ENCODE data around the gene RASL11B.
"Not testable (repeated sequence)": the region's sequence is repeated elsewhere in the genome, so short reads cannot be mapped to it uniquely, and the experiment has no call there.

RASL11B gene, protein sequence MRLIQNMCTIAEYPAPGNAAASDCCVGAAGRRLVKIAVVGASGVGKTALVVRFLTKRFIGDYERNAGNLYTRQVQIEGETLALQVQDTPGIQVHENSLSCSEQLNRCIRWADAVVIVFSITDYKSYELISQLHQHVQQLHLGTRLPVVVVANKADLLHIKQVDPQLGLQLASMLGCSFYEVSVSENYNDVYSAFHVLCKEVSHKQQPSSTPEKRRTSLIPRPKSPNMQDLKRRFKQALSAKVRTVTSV

DNA sequence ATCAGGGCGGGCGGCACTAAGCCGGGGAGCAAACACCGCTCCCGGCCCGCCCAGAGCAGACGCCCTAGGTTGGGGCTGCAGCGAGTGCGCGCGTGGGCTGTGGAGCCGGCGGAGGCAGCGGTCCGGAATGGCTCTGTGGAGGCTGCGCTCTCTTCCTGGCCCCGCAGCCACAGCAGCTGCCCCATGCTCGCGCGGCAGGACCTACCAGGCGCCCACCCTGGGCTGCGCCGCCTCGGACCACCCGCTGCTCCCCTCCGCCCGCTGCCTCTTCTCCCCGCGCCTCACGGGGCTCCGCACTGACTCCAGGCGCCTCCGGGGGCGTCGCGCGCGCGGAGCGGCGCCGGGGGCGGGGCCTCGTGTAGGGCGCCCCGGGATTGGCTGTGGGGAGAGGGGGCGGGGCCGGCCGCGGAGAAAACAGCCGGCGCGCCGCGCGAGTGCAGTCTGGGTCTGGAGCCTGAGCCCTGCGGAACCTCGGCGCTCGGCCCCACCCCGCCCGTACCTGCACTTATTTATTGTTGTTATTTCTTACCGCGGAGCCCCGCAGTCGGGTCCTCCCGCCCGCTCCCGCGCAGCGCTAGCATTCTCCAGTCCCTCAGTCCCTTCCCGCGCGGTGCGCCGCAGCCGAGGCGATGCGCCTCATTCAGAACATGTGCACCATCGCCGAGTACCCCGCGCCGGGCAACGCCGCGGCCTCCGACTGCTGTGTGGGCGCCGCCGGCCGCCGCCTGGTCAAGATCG is at the start of gene RASL11B:
Gene RASL11B (plus strand): TSS at position 439 of the 738 bp plus-strand sequence. CDS start 191 bp downstream, at position 630.
- Mint-ChIP-seq H3K27me3 (peaks cover 22% of the 10 kb centered on the region), H3K4me3 (peak within 1 kb of the TSS; percentile 81), H3K36me3 (peaks cover 4% of the 10 kb centered on the region), H3K27ac (no peak within 1 kb of the TSS), H3K9me3 (no peaks in the 10 kb centered on the region), H3K4me1 (peaks cover 5% of the 10 kb centered on the region)

GRCh38 chr4:52813546-52813945 is 48.6 kb upstream of the RASL11B start:
- H3K27me3 Mint-ChIP-seq, result no peaks in the 10 kb centered on the region
- H3K9me3 Mint-ChIP-seq, result no peaks in the 10 kb centered on the region
- H3K27ac Mint-ChIP-seq, result no peak overlapping the region
- H3K4me1 Mint-ChIP-seq, result no peaks in the 10 kb centered on the region
- no peak overlapping the region for H3K4me3 Mint-ChIP-seq
- H3K36me3 Mint-ChIP-seq, result no peaks in the 10 kb centered on the region

DNA sequence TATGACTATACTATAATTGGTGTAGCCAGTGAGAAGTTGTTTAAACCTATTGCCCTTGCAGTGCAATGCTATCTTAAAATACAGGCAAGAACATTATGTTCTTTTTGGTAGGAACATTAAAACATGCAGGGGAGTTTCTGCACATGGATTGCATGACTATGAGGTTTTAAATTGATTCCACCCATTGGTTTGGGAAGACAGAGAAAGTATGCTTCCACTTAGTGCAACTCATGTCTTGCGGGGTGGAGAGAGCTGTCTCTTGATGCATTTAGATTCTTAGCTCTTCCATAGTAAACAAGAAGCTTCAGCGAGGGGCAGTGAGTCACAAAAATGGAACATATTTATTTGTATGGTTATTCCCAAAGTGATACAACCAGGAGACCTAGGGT is 39.5 kb upstream of the RASL11B start:
- no peaks in the 10 kb centered on the region for H3K36me3 Mint-ChIP-seq
- peaks cover 17% of the 10 kb centered on the region for H3K4me1 Mint-ChIP-seq
- no peaks in the 10 kb centered on the region for H3K9me3 Mint-ChIP-seq
- no peaks in the 10 kb centered on the region for H3K27me3 Mint-ChIP-seq
- H3K27ac Mint-ChIP-seq, result no peak overlapping the region
- H3K4me3 Mint-ChIP-seq, result no peak overlapping the region

GRCh38 chr4:52822972-52823701 is 39.0 kb upstream of the RASL11B start:
- Mint-ChIP-seq H3K27me3 (no peaks in the 10 kb centered on the region), H3K27ac (no peak overlapping the region), H3K4me1 (peaks cover 17% of the 10 kb centered on the region), H3K9me3 (no peaks in the 10 kb centered on the region), H3K4me3 (no peak overlapping the region), H3K36me3 (no peaks in the 10 kb centered on the region)

- H3K4me1 Mint-ChIP-seq, result peaks cover 17% of the 10 kb centered on the region
- no peak overlapping the region for H3K4me3 Mint-ChIP-seq
- no peaks in the 10 kb centered on the region for H3K36me3 Mint-ChIP-seq
- H3K9me3 Mint-ChIP-seq, result no peaks in the 10 kb centered on the region
- H3K27me3 Mint-ChIP-seq, result no peaks in the 10 kb centered on the region
- H3K27ac Mint-ChIP-seq, result no peak overlapping the region
These were observed 38.4 kb upstream of the RASL11B start for GRCh38 chr4:52823702-52824092.

- H3K27me3 Mint-ChIP-seq, result no peaks in the 10 kb centered on the region
- H3K4me1 Mint-ChIP-seq, result peaks cover 17% of the 10 kb centered on the region
- no peak overlapping the region for H3K27ac Mint-ChIP-seq
- no peaks in the 10 kb centered on the region for H3K9me3 Mint-ChIP-seq
- H3K4me3 Mint-ChIP-seq, result no peak overlapping the region
- no peaks in the 10 kb centered on the region for H3K36me3 Mint-ChIP-seq
These were observed 37.9 kb upstream of the RASL11B start for GRCh38 chr4:52824270-52824602.

GRCh38 chr4:52824603-52825459 is 37.3 kb upstream of the RASL11B start:
- no peaks in the 10 kb centered on the region for H3K27me3 Mint-ChIP-seq
- H3K36me3 Mint-ChIP-seq, result no peaks in the 10 kb centered on the region
- peaks cover 17% of the 10 kb centered on the region for H3K4me1 Mint-ChIP-seq
- H3K9me3 Mint-ChIP-seq, result no peaks in the 10 kb centered on the region
- no peak overlapping the region for H3K4me3 Mint-ChIP-seq
- no peak overlapping the region for H3K27ac Mint-ChIP-seq

DNA sequence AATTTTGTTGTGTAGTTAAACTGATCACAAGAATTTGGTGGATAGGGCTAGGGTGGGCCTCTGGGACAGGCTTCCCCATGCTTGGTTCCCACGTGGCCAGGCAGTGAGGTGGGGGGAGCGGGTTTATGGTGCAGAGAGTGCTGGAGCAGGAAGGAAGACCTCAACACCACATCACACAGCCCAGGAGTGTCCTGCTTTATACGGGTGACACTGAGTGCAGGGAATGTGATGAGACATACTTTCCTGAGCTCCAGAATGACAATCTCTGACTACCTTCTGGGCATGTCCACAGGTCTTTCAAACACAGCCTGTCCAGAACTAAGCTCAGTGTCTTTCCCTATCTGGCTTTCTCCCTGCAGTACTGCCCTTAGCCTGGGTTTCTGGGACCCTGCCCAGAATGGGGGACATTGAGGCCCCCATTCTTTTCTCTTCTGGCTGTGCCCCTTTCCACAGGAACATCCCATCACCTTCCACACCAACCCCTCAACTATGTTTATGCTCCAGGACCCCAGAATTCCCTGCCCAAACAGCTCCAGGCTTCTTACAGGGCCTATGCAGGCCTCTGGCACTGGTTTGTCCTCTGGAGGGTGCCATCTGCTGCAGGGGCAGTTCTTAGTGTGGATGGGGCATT is 36.5 kb upstream of the RASL11B start:
- peaks cover 17% of the 10 kb centered on the region for H3K4me1 Mint-ChIP-seq
- H3K36me3 Mint-ChIP-seq, result no peaks in the 10 kb centered on the region
- no peak overlapping the region for H3K27ac Mint-ChIP-seq
- no peaks in the 10 kb centered on the region for H3K27me3 Mint-ChIP-seq
- H3K9me3 Mint-ChIP-seq, result no peaks in the 10 kb centered on the region
- H3K4me3 Mint-ChIP-seq, result no peak overlapping the region

DNA sequence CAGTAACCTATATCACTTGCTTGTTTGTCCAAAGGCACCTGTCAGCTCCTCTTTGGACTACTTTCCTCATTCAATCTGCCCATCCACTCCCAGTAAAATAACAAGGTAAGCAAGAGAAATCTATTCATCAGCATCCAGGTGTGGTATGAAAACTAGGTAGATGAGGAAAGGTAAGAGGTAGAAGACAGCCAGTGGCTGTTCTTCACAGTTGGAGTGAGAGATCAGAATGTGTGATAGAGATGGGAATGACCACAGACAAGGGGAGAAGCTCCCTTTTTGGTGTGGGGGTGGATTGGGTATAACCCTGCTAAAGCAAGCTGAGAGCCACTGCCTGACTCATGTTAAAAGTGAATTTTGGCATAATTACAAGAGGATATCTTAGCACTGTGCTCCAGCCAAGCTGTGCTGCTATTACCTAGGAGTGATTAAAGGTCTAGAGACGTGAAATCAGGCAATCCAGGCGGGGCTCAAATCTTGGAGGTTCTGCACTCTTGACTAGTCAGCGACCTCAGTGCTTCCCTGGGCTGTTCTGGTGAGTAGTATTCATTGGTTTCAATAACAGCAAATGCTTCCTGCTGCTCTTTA is 28.1 kb upstream of the RASL11B start:
- Mint-ChIP-seq H3K27me3 (no peaks in the 10 kb centered on the region), H3K4me3 (no peak overlapping the region), H3K9me3 (no peaks in the 10 kb centered on the region), H3K27ac (no peak overlapping the region), H3K4me1 (no peaks in the 10 kb centered on the region), H3K36me3 (no peaks in the 10 kb centered on the region)

DNA sequence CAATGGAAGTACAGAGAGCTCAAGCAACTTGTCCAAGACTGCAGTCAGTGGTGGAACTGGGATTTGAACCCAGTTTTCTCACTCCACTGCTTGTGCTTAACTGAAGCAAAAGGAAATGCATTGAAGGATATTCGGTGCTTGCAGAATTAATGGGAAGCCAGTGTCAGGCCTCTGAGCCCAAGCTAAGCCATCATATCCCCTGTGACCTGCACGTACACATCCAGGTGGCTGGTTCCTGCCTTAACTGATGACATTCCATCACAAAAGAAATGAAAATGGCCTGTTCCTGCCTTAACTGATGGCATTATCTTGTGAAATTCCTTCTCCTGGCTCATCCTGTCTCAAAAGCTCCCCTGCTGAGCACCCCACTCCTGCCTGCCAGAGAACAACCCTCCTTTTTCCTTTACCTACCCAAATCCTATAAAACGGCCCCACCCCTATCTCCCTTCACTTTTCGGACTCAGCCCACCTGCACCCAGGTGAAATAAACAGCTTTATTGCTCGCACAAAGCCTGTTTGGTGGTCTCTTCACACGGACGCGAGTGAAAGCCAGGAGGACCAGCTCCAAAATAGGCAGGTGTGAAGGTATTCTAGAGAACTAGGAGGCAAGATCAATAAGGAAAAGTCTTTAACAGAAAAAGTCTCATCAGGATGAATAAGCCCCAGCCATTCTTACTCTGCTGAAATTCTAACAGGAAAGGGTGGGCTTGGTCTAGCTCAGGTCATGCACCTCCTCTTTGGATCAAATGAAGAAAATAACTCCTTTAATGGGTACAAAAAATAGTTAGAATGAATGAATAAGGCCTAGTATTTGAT is 27.3 kb upstream of the RASL11B start:
- H3K4me1 Mint-ChIP-seq, H3K4me3 Mint-ChIP-seq, H3K27ac Mint-ChIP-seq, H3K27me3 Mint-ChIP-seq, H3K9me3 Mint-ChIP-seq, H3K36me3 Mint-ChIP-seq: not testable (repeated sequence)

DNA sequence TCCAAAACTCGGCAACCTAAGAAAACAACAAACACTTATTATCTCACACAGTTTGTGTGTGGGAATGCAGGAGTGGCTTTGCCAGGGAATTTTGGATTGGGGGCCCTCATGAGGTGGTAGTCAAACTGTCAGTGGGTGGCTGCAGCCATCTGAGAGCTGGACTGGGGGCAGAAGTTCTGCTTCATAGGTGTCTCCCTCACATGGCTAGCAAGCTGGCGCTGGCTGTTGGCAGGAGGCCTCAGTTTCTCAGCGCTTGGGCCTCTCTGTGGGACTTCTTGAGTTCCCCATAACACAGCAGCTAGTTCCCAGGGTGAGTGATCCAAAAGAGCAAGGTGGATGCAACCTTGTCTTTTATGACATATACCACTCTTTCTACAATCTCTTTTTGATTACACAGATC is 26.0 kb upstream of the RASL11B start:
- no peaks in the 10 kb centered on the region for H3K9me3 Mint-ChIP-seq
- no peaks in the 10 kb centered on the region for H3K27me3 Mint-ChIP-seq
- no peak overlapping the region for H3K4me3 Mint-ChIP-seq

DNA sequence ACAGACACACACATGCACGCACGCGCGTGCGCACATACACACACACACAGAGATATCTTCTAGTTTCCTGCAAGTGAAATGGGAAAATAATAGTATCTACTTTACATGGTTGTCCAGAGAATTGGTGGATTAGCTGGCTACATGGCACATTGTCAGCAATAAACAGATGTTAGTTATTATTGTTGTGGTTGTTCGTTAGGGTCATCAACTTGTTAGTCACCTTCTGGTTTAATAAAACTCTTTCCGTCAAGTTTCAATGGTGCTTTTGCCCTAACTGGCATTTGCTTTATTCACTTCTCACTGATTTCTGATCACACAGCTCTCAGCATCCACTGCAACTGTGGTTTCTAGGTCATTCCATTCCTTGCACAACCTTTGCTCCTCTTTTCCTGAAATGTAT is 25.4 kb upstream of the RASL11B start:
- Mint-ChIP-seq H3K4me1 (no peaks in the 10 kb centered on the region), H3K4me3 (no peak overlapping the region), H3K9me3 (no peaks in the 10 kb centered on the region), H3K27ac (no peak overlapping the region), H3K27me3 (no peaks in the 10 kb centered on the region), H3K36me3 (no peaks in the 10 kb centered on the region)

More for the DNA sequence above, 26.0 kb upstream of the RASL11B start:
- Mint-ChIP-seq H3K4me1 (no peaks in the 10 kb centered on the region), H3K27ac (no peak overlapping the region), H3K36me3 (no peaks in the 10 kb centered on the region)

DNA sequence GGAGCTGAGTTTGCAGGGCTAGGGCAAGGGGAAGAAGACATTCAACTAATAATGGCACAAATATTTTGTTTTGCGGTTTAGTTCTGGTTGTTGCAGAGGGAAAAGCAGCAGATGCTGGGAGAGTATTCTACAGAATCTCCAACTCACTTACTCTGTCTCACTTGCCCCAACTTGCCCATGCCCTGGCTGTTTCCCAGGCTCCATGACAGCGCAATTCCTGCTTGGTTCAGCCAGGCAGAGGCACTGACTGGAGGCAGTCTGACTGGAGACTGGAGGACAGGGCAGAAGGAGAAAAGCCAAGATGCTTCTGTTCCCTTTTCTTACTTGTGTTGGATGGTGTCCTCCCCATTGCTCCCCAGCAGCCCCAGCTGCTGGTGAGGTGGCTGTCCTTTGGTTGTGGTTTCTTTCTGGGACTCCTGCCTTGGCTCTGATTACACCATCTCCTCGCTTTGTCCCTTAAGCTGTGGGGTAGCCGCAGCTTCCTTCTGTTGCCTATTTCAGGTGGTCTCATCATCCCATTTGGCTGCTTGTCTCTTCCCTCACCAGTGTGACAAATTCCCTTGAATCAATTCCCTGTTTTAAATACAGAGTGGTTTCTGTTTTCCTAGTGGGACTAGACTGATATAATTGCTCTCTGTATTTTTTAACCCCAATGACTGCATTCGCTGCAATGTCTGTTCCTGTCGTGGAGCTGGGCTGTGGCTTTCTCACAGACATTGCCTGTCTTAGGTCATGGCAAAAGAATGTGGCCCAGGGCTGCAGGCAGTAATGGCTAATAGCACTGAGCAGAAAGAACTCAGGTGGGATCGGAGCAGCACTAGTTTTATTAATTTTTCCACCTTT is 24.2 kb upstream of the RASL11B start:
- no peaks in the 10 kb centered on the region for H3K4me1 Mint-ChIP-seq
- H3K9me3 Mint-ChIP-seq, result no peaks in the 10 kb centered on the region
- H3K27ac Mint-ChIP-seq, result no peak overlapping the region
- H3K36me3 Mint-ChIP-seq, result no peaks in the 10 kb centered on the region
- H3K27me3 Mint-ChIP-seq, result no peaks in the 10 kb centered on the region
- no peak overlapping the region for H3K4me3 Mint-ChIP-seq
